Activated naive CD8-positive, alpha-beta T cell treated with anti-CD3 and anti-CD28 coated beads, Interleukin-2, amount 10 ng/mL, durations not matched to agents 7 days and 5 days (primary cell): Measurements from ENCODE around the gene PCSK7. TPM values are rescaled to one million over a fixed set of nuclear protein-coding genes. Genes with fewer than 3 reads are reported as not detected.
"Not testable (repeated sequence)": the region's sequence is repeated elsewhere in the genome, so short reads cannot be mapped to it uniquely, and the experiment has no call there.

ENCODE experiments used
- ATAC-seq: fragments of 150-1000 bp; cut with Tn5 transposase; one replicate; pipeline ENCODE4 v1.10.0; 2021; ENCODE audit warnings: low read depth, moderate library complexity
- POLR2A ChIA-PET: fragments of 350-600 bp; sonication (Branson Sonifier 250); formaldehyde crosslinking; loops from one replicate; lab custom pipeline; 2021; ENCODE audit warnings: antibody characterized with exemption; lab: Charles Lee
- DNase-seq: peaks from one replicate; pipeline ENCODE4 v3.0.0; 2021
- H3K27ac Mint-ChIP-seq: one replicate; pipeline ENCODE4 v1.8.0; 2022; ENCODE audit warnings: mild to moderate bottlenecking, mixed read lengths
- H3K27me3 Mint-ChIP-seq: one replicate; pipeline ENCODE4 v1.8.0; 2022; ENCODE audit warnings: mild to moderate bottlenecking, moderate library complexity, mixed read lengths
- H3K36me3 Mint-ChIP-seq: one replicate; pipeline ENCODE4 v1.8.0; 2021; ENCODE audit warnings: mild to moderate bottlenecking, mixed read lengths
- H3K4me1 Mint-ChIP-seq: one replicate; pipeline ENCODE4 v1.8.0; 2021; ENCODE audit warnings: mixed read lengths
- H3K4me3 Mint-ChIP-seq: one replicate; pipeline ENCODE4 v1.8.0; 2022; ENCODE audit warnings: mild to moderate bottlenecking, moderate library complexity, mixed read lengths
- H3K9me3 Mint-ChIP-seq: one replicate; pipeline ENCODE4 v1.8.0; 2021; ENCODE audit warnings: mixed read lengths
- total RNA-seq, 2 experiments: library from RNA; stranded (reverse); gene quantifications; one replicate each; pipeline ENCODE4 v1.2.3, GENCODE V29; 2021

PCSK7 gene, protein sequence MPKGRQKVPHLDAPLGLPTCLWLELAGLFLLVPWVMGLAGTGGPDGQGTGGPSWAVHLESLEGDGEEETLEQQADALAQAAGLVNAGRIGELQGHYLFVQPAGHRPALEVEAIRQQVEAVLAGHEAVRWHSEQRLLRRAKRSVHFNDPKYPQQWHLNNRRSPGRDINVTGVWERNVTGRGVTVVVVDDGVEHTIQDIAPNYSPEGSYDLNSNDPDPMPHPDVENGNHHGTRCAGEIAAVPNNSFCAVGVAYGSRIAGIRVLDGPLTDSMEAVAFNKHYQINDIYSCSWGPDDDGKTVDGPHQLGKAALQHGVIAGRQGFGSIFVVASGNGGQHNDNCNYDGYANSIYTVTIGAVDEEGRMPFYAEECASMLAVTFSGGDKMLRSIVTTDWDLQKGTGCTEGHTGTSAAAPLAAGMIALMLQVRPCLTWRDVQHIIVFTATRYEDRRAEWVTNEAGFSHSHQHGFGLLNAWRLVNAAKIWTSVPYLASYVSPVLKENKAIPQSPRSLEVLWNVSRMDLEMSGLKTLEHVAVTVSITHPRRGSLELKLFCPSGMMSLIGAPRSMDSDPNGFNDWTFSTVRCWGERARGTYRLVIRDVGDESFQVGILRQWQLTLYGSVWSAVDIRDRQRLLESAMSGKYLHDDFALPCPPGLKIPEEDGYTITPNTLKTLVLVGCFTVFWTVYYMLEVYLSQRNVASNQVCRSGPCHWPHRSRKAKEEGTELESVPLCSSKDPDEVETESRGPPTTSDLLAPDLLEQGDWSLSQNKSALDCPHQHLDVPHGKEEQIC
- 100 to 1,000 TPM; 191 to 195 TPM for total RNA-seq

DNA sequence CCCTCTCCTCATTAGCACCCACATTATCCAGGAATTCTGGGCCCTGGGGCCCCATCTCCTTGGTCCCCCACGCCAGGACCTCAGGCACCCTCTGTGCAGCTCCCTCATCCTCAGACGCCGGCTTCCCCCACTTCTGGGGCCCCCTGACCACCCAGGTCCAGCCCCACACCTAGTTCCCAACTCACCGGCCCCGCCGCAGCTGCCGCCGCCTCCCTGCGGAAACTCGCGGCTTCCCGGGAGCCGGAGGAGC is at the start of gene PCSK7:
PCSK7 (minus strand) TSS at position 232 of the 250 bp plus-strand sequence. CDS start 2,229 bp downstream, outside the sequence.
- Mint-ChIP-seq H3K27ac (peak within 1 kb of the TSS; percentile 100), H3K9me3 (no peaks in the 10 kb centered on the region), H3K27me3 (no peaks in the 10 kb centered on the region), H3K4me1 (peaks cover 39% of the 10 kb centered on the region), H3K4me3 (peak within 1 kb of the TSS; percentile 100), H3K36me3 (peaks cover 23% of the 10 kb centered on the region)
- ATAC-seq: no peak
- DNase-seq: no peak
- POLR2A ChIA-PET: interaction anchor here (1.0 to 2.4 kb wide), 9 partner anchors 10 to 460 kb away, joined by 3 to 15 read pairs (median 5); partner anchors contain the start of genes CEP164, PAFAH1B2 and ZPR1

DNA sequence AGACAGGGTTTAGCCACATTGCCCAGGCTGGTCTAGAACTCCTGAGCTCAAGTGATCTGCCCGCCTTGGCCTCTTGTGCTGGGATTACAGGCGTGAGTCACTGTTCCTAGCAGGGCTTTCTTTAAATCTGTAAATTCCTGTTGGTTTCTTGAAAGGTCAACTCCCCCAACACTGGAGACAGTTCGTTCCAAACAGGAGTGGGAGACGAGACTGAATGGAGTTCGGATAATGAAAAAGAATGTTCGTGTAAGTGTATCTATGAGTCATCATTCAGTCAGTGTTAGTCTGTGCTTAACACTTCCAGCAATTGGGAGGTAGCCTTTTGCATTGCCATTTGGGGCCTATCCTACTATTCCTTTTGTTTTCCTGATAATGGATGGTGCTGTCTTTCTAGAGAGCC is 49.3 kb upstream of the PCSK7 start:
- Mint-ChIP-seq H3K27me3 (no peaks in the 10 kb centered on the region), H3K4me1 (peaks cover 2% of the 10 kb centered on the region), H3K27ac (no peak overlapping the region), H3K9me3 (no peaks in the 10 kb centered on the region), H3K36me3 (peaks cover 28% of the 10 kb centered on the region), H3K4me3 (no peak overlapping the region)
- ATAC-seq (no peak), DNase-seq (no peak)
- POLR2A ChIA-PET: no interaction called here

DNA sequence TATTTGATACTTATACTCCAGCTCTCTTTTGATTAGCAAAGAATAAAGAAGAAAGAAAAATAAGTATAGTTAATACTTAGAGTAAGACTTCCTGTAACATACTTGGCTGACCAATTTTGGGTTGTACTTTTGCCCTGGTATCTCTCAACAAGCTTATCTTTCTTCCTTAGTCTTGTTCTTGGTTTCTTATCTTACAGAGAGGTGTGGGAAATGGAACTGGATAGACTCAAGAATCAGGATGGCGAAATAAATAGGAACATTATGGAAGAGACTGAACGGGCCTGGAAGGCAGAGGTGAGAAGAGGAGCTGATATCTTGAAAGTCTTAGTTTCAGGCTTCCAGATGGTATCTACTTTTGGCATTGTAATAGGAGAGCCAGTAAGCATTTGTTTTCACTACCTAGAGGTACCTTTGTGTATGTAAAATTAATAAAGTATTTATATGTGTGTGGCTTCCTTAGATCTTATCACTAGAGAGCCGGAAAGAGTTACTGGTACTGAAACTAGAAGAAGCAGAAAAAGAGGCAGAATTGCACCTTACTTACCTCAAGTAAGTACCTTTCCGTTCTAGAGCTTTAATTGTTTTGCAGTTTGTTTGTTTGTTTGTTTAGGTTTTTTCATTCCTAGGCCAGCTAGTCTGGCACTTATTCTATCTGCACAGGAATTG is 48.0 kb upstream of the PCSK7 start:
- POLR2A ChIA-PET: no interaction called here
- peak overlapping the region; percentile 75 for H3K27ac Mint-ChIP-seq
- peaks cover 26% of the 10 kb centered on the region for H3K36me3 Mint-ChIP-seq
- no peak for DNase-seq
- H3K4me1 Mint-ChIP-seq: peaks cover 2% of the 10 kb centered on the region
- ATAC-seq: peak; percentile 10
- H3K4me3 Mint-ChIP-seq: no peak overlapping the region
- no peaks in the 10 kb centered on the region for H3K9me3 Mint-ChIP-seq
- no peaks in the 10 kb centered on the region for H3K27me3 Mint-ChIP-seq

DNA sequence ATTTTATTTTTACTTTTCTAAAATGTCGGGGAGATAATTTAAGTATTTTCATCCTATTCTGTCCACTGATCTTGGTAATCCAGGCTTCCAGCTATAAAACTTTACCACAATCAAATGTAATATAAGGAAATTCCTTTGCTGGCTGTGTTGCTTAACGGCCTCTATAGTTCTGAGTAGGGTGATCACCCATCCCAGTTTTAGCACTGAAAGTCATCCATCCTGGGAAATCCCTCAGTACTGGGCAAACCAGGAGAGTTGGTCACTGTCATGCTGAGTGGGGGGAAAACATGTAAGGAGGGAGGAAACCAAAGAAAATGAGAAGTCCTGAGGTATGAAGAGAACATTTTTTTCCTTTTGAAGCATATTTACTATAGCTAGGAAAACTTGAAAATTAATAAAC is 46.5 kb upstream of the PCSK7 start:
- Mint-ChIP-seq H3K27me3 (no peaks in the 10 kb centered on the region), H3K27ac (no peak overlapping the region), H3K36me3 (peaks cover 28% of the 10 kb centered on the region), H3K9me3 (peaks cover 2% of the 10 kb centered on the region), H3K4me3 (no peak overlapping the region), H3K4me1 (peaks cover 2% of the 10 kb centered on the region)
- DNase-seq (no peak), ATAC-seq (no peak)
- POLR2A ChIA-PET: no interaction called here

DNA sequence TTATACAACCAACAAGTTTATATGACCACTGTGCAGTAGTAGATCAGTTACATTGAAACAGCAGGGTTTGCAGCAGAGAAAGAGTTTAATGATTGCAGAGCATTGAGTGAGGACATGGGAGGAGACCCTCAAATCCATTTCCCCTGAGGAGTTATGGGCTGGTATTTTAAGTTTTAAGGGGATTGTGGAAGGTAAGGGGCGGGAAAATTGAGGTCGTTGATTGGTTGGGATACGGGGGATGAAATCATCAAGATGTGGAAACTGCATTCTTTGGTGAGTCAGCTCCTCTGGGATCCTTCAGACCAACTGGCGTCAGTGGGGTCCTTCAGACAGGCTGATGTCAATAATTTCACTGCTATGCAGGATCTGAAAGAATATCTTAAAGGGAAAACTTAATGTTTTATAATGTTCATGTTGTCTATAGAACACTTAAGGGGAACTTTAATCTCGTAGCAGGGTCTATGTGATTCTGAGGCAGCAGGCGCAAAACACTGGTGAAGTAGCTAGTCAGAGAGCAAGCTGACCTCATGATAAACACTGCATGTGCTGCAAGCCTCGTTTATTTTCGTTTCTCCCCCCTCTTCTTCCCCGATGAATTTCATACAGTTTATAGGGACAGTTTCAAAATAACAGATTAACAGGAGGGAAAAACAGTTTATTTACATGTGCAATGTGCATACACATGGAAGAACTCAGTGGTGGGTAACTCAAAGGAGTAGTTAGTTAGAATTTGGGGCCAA is 41.8 kb upstream of the PCSK7 start:
- no peaks in the 10 kb centered on the region for H3K4me1 Mint-ChIP-seq
- H3K9me3 Mint-ChIP-seq: peaks cover 3% of the 10 kb centered on the region
- H3K27ac Mint-ChIP-seq: no peak overlapping the region
- POLR2A ChIA-PET: no interaction called here
- DNase-seq (no peak), ATAC-seq (no peak)
- H3K4me3 Mint-ChIP-seq: no peak overlapping the region
- peaks cover 15% of the 10 kb centered on the region for H3K36me3 Mint-ChIP-seq
- no peaks in the 10 kb centered on the region for H3K27me3 Mint-ChIP-seq

DNA sequence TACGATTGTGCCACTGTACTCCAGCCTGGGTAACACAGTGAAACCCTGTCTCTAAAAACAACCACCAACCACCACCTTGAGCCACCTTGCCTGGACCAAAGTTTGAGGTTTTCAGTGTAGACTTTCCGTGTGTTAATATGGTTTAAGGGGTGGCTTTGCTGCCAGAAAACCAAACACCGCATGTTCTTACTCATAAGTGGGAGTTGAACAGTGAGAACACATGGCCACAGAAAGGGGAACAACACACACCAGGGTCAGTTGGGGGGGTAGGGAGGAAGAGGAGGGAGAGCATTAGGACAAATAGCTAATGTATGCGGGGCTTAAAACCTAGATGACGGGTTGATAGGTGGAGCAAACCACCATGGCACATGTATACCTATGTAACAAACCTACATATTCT is 40.3 kb upstream of the PCSK7 start:
- POLR2A ChIA-PET, H3K9me3 Mint-ChIP-seq, H3K27ac Mint-ChIP-seq, H3K4me3 Mint-ChIP-seq, ATAC-seq, H3K4me1 Mint-ChIP-seq, H3K27me3 Mint-ChIP-seq, DNase-seq: not testable (repeated sequence)
- peaks cover 15% of the 10 kb centered on the region for H3K36me3 Mint-ChIP-seq

DNA sequence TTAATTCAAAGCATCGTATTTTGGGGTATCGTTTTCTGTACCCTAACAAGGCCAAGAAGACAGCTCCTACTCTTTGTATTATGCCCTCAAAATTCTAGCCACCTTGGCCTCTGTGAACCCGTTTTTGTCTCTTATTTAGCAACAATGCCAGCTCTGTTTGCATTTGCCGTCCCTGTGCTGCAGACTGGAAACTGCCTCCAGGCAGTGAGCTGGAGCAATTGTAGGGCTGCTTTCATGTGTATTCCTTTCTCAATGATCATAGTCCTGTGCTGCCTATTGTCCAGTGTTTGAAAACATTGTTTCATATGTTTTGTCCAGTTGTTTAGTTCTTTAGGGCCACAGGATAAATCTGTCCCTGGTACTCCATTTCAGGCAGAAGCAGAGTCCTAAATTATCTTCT is 39.3 kb upstream of the PCSK7 start:
- Mint-ChIP-seq H3K27me3 (no peaks in the 10 kb centered on the region), H3K4me3 (no peak overlapping the region), H3K27ac (no peak overlapping the region), H3K9me3 (peaks cover 3% of the 10 kb centered on the region), H3K4me1 (no peaks in the 10 kb centered on the region), H3K36me3 (peaks cover 16% of the 10 kb centered on the region)
- POLR2A ChIA-PET: no interaction called here
- DNase-seq: no peak
- ATAC-seq: no peak

DNA sequence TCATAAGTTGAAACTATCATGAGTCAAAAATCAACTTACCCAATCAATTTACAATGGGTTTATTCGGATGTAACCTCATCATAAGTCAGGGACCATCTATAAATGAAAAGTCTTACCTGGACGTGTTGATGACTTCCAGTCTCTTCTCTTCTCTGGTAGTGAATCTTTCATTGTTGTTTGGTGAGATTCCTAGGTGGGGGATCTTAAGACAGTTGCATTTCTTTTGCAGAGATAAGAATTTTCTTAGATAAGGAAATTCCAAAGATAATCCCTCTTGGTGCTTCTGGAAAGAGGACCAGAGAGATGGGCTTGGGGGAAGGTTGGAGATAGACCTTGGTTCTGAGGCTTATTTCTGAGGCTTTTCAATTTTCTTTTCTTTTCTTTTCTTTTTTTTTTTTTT is 38.0 kb upstream of the PCSK7 start:
- Mint-ChIP-seq H3K4me1 (no peaks in the 10 kb centered on the region), H3K27ac (no peak overlapping the region), H3K27me3 (no peaks in the 10 kb centered on the region), H3K9me3 (peaks cover 3% of the 10 kb centered on the region), H3K36me3 (peaks cover 12% of the 10 kb centered on the region), H3K4me3 (no peak overlapping the region)
- POLR2A ChIA-PET: no interaction called here
- ATAC-seq (no peak), DNase-seq (no peak)

DNA sequence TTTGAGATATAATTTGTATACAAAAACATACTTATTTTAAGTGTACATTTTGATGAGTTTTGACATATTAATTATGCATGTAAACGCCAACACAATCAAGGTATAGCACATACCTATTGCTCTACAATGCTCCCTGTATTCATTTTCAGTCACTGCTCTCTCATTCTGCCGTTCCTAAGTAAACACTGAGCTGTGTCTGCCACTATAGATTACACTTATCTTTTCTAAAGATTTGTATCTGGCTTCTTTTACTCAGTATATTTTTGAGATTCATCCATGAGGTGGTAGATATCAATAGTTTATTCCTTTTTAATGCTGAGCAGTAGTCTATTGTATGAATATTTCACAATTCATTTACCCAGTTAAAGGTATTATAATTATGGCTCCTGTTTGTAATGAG is 33.9 kb upstream of the PCSK7 start:
- ATAC-seq (no peak), DNase-seq (no peak)
- Mint-ChIP-seq H3K9me3 (no peaks in the 10 kb centered on the region), H3K36me3 (peaks cover 3% of the 10 kb centered on the region), H3K27me3 (no peaks in the 10 kb centered on the region), H3K4me1 (no peaks in the 10 kb centered on the region), H3K4me3 (no peak overlapping the region), H3K27ac (no peak overlapping the region)
- POLR2A ChIA-PET: no interaction called here

DNA sequence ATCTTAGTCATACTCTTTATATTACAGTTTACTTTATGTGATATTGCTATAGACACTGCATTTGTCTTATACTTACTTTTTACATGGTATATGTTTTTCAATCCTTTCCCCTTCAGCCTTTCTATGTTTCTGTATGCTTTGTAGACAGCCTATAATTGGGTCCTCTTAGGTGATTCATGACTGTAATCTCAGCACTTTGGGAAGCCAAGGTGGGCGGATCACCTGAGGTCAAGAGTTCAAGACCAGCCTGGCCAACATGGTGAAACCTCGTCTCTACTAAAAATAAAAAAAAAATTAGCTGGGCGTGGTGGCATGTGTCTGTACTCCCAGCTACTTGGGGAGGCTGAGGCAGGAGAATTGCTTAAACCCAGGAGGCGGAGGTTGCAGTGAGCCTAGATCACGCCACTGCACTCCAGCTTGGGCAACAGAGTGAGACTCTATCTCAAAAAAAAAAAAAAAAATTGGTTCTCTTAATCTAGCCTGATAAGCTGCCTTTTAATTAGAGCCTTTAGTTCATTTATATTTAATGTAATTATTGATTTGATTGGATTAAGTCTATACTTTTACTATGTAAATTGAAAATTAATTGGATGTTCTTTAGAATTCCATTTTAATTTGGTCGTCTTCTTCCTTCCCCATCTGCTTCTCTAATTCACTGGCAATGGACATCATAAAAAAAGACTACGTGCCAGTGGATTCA is 32.9 kb upstream of the PCSK7 start:
- H3K9me3 Mint-ChIP-seq, POLR2A ChIA-PET, DNase-seq, ATAC-seq, H3K4me3 Mint-ChIP-seq, H3K27me3 Mint-ChIP-seq, H3K27ac Mint-ChIP-seq, H3K4me1 Mint-ChIP-seq, H3K36me3 Mint-ChIP-seq: not testable (repeated sequence)

DNA sequence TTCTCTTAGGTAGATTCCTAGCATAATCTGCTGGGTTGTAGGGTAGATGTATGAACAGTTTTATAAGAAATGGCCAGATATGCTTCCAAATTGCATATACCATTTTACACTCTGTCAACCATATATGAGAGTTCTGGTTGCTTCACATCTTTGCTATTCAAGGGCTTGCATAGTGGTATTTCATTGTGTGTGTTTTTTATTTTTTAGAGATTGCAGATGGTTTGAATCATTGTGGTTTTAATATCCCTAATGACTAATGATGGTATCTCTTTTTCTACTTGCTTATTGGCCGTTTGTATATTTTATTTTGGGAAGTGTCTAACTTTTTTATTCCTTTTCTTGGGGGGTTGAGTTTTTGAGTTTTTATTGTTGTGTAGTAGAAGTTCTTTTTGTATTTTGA is 27.5 kb upstream of the PCSK7 start:
- POLR2A ChIA-PET: no interaction called here

DNA sequence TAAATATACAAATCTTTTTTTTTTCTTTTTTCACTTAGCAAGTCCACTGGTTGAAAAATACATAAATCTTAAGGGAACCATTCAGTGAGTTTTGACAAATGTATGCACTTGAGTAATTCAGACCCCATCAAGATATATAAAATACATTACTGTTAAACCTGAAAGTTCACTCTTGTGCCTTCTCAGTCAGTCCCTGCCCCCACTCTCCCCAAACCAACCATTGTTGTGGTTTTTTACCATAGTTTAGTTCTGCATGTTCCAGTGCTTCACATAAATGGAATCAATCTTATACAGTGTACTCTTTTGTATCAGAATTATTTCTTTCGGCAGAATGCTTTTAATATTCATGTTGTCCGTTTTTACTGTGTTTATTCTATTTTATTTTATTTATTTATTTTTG is 26.7 kb upstream of the PCSK7 start:
- H3K36me3 Mint-ChIP-seq: peaks cover 17% of the 10 kb centered on the region

More for the DNA sequence above, 27.5 kb upstream of the PCSK7 start:
- H3K4me1 Mint-ChIP-seq: peaks cover 5% of the 10 kb centered on the region
- no peak overlapping the region for H3K27ac Mint-ChIP-seq
- no peak for DNase-seq
- peaks cover 14% of the 10 kb centered on the region for H3K36me3 Mint-ChIP-seq
- H3K27me3 Mint-ChIP-seq: no peaks in the 10 kb centered on the region
- H3K9me3 Mint-ChIP-seq: no peaks in the 10 kb centered on the region
- no peak overlapping the region for H3K4me3 Mint-ChIP-seq
- no peak for ATAC-seq

DNA sequence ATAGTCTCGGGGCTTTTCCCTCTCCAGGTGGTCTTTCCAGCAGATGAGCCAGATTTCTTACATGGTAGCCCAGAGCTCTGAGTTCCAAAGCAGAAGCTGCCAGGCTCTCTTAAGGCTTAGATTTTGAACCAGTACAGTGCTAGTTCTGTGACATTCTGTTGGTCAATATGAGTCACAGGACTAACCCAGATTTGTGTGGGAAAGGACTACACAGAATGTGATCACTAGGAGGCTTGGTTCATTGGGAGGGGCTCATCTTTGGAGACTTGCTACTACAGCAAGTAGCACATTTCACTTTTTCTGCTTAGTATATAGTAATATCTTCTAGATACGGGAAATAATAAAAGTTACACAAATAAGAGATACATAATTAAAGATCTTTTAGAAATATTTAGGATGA is 24.7 kb upstream of the PCSK7 start:
- Mint-ChIP-seq H3K4me1 (peaks cover 9% of the 10 kb centered on the region), H3K9me3 (no peaks in the 10 kb centered on the region), H3K27ac (no peak overlapping the region), H3K36me3 (peaks cover 17% of the 10 kb centered on the region), H3K4me3 (no peak overlapping the region), H3K27me3 (no peaks in the 10 kb centered on the region)
- POLR2A ChIA-PET: no interaction called here
- DNase-seq: no peak
- no peak for ATAC-seq

More for the DNA sequence above, 26.7 kb upstream of the PCSK7 start:
- Mint-ChIP-seq H3K27ac (no peak overlapping the region), H3K27me3 (no peaks in the 10 kb centered on the region), H3K9me3 (no peaks in the 10 kb centered on the region), H3K4me3 (no peak overlapping the region), H3K4me1 (peaks cover 5% of the 10 kb centered on the region)
- POLR2A ChIA-PET: no interaction called here
- no peak for DNase-seq
- no peak for ATAC-seq
